ENCODE results near the gene ATF7. TPM values are rescaled to one million over a fixed set of nuclear protein-coding genes. Genes with fewer than 3 reads are reported as not detected.
A peak's percentile ranks its signal among the peaks of the same experiment; 100 is the strongest.

Gene ATF7
- total and polyA plus RNA-seq, 9 of the 15 experiments (the other 6 are each of a cell fraction or from before 2014, with no cell fraction given), result 10.6 to 30.4 (median 20.7) TPM

DNA sequence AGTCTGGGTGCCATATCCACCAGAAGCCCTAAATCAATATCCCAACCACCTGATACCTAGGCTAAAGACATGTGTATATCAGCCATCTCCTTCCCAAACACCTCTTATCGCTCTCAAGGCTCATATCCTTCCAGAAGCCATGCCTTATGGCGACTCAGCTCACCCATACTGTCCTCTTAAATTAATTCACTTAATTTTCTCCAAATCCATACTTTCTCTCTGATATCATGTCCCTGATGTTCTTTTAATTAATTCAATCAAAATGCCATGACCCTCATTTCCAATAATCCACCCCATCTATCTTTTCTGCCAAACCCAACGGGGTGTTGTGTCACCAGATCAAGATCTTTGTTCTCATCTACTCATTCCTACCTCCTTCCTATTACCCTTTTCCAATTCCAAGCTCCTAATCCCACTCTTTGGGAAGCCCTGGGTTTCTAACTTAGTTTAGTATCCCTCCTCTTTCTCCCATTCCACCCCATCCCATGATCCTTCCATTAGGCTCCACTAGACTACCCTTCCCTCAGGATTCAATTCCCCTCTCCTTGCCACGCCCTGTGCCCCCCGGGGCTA is 723 bp downstream of the ATF7 start (continued):
- TF ChIP-seq, protein P1, sequence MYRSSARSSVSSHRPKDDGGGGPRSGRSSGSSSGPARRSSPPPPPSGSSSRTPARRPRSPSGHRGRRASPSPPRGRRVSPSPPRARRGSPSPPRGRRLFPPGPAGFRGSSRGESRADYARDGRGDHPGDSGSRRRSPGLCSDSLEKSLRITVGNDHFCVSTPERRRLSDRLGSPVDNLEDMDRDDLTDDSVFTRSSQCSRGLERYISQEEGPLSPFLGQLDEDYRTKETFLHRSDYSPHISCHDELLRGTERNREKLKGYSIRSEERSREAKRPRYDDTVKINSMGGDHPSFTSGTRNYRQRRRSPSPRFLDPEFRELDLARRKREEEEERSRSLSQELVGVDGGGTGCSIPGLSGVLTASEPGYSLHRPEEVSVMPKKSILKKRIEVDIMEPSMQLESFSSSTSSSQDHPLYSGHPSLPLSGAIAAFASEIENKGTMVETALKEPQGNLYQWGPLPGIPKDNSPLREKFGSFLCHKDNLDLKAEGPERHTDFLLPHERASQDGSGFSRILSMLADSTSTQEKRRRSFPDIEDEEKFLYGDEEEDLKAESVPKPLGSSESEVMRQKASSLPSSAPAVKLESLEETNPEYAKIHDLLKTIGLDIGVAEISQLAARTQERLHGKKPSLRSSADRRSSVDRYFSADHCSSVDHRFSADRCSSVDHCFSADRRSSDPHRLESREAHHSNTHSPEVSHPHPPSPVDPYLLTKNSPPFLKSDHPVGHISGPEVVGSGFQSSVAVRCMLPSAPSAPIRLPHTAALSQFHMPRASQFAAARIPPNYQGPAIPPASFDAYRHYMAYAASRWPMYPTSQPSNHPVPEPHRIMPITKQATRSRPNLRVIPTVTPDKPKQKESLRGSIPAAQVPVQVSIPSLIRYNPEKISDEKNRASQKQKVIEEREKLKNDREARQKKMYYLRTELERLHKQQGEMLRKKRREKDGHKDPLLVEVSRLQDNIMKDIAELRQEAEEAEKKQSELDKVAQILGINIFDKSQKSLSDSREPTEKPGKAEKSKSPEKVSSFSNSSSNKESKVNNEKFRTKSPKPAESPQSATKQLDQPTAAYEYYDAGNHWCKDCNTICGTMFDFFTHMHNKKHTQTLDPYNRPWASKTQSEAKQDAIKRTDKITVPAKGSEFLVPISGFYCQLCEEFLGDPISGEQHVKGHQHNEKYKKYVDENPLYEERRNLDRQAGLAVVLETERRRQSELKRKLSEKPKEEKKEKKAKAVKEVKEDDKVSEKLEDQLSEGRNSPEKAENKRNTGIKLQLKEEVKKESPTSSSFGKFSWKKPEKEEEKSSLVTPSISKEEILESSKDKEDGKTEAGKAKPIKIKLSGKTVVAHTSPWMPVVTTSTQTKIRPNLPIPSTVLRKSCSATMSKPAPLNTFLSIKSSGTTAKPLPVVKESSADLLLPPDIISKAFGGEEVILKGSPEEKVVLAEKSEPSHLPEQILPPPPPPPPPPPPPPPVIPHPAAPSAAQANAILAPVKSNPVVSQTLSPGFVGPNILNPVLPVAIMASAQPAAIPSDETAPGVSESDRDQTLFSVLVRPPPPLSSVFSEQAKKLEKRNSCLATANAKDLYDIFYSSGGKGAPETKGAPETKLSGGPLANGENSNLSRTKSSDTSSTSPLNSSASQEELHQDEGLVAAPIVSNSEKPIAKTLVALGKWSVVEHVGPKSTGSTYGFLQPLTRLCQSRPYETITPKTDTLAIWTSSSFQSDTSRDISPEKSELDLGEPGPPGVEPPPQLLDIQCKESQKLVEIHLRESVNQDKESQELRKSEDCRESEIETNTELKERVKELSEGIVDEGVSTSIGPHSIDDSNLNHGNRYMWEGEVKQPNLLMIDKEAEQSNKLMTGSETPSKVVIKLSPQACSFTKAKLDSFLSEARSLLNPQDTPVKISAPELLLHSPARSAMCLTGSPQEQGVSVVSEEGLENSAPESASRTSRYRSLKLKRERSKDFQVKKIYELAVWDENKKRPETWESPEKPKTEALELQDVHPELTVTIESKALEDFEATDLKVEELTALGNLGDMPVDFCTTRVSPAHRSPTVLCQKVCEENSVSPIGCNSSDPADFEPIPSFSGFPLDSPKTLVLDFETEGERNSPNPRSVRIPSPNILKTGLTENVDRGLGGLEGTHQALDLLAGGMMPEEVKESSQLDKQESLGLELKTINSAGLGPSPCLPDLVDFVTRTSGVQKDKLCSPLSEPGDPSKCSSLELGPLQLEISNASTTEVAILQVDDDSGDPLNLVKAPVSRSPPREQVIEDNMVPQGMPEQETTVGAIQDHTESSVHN (IDR thresholded peaks at IDR 0.05; ENCODE audit: borderline replicate concordance in 1 of 2, low read depth in 1 of 2), result 0 out of 4 replicates have a peak, but pooled peaks of 1 of the 2 experiments have one; percentile 67
- TF ChIP-seq RCOR1 (IDR thresholded peaks at IDR 0.05; ENCODE audit: borderline replicate concordance in 1 of 2, low read depth in 2 of 2, low read length in 2 of 2) (0 out of 4 replicates have a peak, but pooled peaks of 1 of the 2 experiments have one; percentile 5), ZNF324 (CRISPR knock-in tag; IDR thresholded peaks at IDR 0.05) (no peak), ESRRA (IDR thresholded peaks at IDR 0.05; ENCODE audit: borderline replicate concordance, low read depth) (no peak), SIX5 (IDR thresholded peaks at IDR 0.05; ENCODE audit: borderline replicate concordance in 1 of 2, insufficient read depth in 1 of 2, low read depth in 1 of 2, low read length in 2 of 2) (no peak), ZBED1 (IDR thresholded peaks at IDR 0.05) (no peak), SETDB1 (IDR thresholded peaks at IDR 0.05; ENCODE audit: low read length) (no peak), ZNF197 (CRISPR knock-in tag; IDR thresholded peaks at IDR 0.05; ENCODE audit: low read depth) (no peak)
- TF ChIP-seq, protein P2, sequence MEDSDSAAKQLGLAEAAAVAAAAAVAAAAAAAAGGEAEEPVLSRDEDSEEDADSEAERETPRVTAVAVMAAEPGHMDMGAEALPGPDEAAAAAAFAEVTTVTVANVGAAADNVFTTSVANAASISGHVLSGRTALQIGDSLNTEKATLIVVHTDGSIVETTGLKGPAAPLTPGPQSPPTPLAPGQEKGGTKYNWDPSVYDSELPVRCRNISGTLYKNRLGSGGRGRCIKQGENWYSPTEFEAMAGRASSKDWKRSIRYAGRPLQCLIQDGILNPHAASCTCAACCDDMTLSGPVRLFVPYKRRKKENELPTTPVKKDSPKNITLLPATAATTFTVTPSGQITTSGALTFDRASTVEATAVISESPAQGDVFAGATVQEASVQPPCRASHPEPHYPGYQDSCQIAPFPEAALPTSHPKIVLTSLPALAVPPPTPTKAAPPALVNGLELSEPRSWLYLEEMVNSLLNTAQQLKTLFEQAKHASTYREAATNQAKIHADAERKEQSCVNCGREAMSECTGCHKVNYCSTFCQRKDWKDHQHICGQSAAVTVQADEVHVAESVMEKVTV (CRISPR knock-in tag; IDR thresholded peaks at IDR 0.05), result peak; percentile 18; the same call in 1 of the 2 replicates
- TF ChIP-seq, protein P3, sequence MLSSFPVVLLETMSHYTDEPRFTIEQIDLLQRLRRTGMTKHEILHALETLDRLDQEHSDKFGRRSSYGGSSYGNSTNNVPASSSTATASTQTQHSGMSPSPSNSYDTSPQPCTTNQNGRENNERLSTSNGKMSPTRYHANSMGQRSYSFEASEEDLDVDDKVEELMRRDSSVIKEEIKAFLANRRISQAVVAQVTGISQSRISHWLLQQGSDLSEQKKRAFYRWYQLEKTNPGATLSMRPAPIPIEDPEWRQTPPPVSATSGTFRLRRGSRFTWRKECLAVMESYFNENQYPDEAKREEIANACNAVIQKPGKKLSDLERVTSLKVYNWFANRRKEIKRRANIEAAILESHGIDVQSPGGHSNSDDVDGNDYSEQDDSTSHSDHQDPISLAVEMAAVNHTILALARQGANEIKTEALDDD (IDR thresholded peaks at IDR 0.05), result no peak
- TF ChIP-seq, protein P4, sequence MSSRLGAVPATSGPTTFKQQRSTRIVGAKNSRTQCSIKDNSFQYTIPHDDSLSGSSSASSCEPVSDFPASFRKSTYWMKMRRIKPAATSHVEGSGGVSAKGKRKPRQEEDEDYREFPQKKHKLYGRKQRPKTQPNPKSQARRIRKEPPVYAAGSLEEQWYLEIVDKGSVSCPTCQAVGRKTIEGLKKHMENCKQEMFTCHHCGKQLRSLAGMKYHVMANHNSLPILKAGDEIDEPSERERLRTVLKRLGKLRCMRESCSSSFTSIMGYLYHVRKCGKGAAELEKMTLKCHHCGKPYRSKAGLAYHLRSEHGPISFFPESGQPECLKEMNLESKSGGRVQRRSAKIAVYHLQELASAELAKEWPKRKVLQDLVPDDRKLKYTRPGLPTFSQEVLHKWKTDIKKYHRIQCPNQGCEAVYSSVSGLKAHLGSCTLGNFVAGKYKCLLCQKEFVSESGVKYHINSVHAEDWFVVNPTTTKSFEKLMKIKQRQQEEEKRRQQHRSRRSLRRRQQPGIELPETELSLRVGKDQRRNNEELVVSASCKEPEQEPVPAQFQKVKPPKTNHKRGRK (tag; IDR thresholded peaks at IDR 0.05), result peak; percentile 57; the same call in 1 of the 2 replicates
- TF ChIP-seq, protein P5, sequence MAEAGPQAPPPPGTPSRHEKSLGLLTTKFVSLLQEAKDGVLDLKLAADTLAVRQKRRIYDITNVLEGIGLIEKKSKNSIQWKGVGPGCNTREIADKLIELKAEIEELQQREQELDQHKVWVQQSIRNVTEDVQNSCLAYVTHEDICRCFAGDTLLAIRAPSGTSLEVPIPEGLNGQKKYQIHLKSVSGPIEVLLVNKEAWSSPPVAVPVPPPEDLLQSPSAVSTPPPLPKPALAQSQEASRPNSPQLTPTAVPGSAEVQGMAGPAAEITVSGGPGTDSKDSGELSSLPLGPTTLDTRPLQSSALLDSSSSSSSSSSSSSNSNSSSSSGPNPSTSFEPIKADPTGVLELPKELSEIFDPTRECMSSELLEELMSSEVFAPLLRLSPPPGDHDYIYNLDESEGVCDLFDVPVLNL (CRISPR knock-in tag; IDR thresholded peaks at IDR 0.05; ENCODE audit: low read depth), result no peak

Measured in K562 (cell line).